Measurements from ENCODE around the gene CENPX.
"Not testable (repeated sequence)": the region's sequence is repeated elsewhere in the genome, so short reads cannot be mapped to it uniquely, and the experiment has no call there.

CENPX gene

GRCh38 chr17:82039695-82040299, 17.1 kb upstream of the CENPX start:
- DNase-seq (ENCODE audit: low read depth, low spot score), result no peak

GRCh38 chr17:82038796-82039409, 16.2 kb upstream of the CENPX start:
- not testable (repeated sequence) for DNase-seq (ENCODE audit: low read depth, low spot score)

GRCh38 chr17:82037889-82038195, 15.2 kb upstream of the CENPX start:
- DNase-seq (ENCODE audit: low read depth, low spot score), result no peak

GRCh38 chr17:82037092-82037888, 14.6 kb upstream of the CENPX start, which contains the start of gene DCXR:
TSS of gene DCXR (minus strand) at chr17:82037697. CDS start at chr17:82037682, 15 bp downstream.
- DNase-seq (ENCODE audit: low read depth, low spot score), result peak; percentile 90

- DNase-seq (ENCODE audit: low read depth, low spot score), result no peak
Observed at GRCh38 chr17:82036634-82037091, 14.0 kb upstream of the CENPX start.

GRCh38 chr17:82035956-82036633, 13.4 kb upstream of the CENPX start:
- no peak for DNase-seq (ENCODE audit: low read depth, low spot score)

- DNase-seq (ENCODE audit: low read depth, low spot score), result no peak
Observed at GRCh38 chr17:82035488-82035887, 12.8 kb upstream of the CENPX start.

- DNase-seq (ENCODE audit: low read depth, low spot score), result no peak
Observed at GRCh38 chr17:82034371-82035011, 11.8 kb upstream of the CENPX start.

GRCh38 chr17:82033359-82034085, 10.8 kb upstream of the CENPX start:
- DNase-seq (ENCODE audit: low read depth, low spot score), result no peak

GRCh38 chr17:82031885-82032627, 9.4 kb upstream of the CENPX start:
- DNase-seq (ENCODE audit: low read depth, low spot score), result no peak

- no peak for DNase-seq (ENCODE audit: low read depth, low spot score)
Observed at GRCh38 chr17:82031303-82031884, 8.7 kb upstream of the CENPX start, which contains the start of gene RAC3. TSS of gene RAC3 (plus strand) at chr17:82031678. CDS start at chr17:82031762, 84 bp downstream.

- DNase-seq (ENCODE audit: low read depth, low spot score), result peak; percentile 49
Observed at GRCh38 chr17:82030470-82031302, 8.0 kb upstream of the CENPX start.

GRCh38 chr17:82029990-82030469, 7.4 kb upstream of the CENPX start:
- no peak for DNase-seq (ENCODE audit: low read depth, low spot score)

GRCh38 chr17:82029391-82029790, 6.7 kb upstream of the CENPX start:
- no peak for DNase-seq (ENCODE audit: low read depth, low spot score)

GRCh38 chr17:82028966-82029365, 6.3 kb upstream of the CENPX start:
- no peak for DNase-seq (ENCODE audit: low read depth, low spot score)

- no peak for DNase-seq (ENCODE audit: low read depth, low spot score)
Observed at GRCh38 chr17:82028246-82028645, 5.6 kb upstream of the CENPX start.

- DNase-seq (ENCODE audit: low read depth, low spot score), result no peak
Observed at GRCh38 chr17:82025401-82026107, 2.9 kb upstream of the CENPX start.

- DNase-seq (ENCODE audit: low read depth, low spot score), result no peak
Observed at GRCh38 chr17:82024859-82025258, 2.2 kb upstream of the CENPX start.
